Neural progenitor cell (in vitro differentiated cells): ENCODE measurements around the gene E2F6. TPM values are rescaled to one million over a fixed set of nuclear protein-coding genes. Genes with fewer than 3 reads are reported as not detected.
A peak's percentile ranks its signal among the peaks of the same experiment; 100 is the strongest.

Experiments used
- DNase-seq: peaks from one replicate; pipeline ENCODE4 v3.0.0-alpha.2; 2016; ENCODE audit warnings: low spot score
- H2AFZ ChIP-seq: fragments of 200-600 bp; sonication (generic); replicated peaks from 2 replicates; pipeline ENCODE4 v1.6.1; 2016; ENCODE audit warnings: antibody characterized with exemption
- H3F3A ChIP-seq: fragments of 200-600 bp; sonication (generic); 2 replicates; pipeline ENCODE4 v1.6.1; 2016; ENCODE audit warnings: antibody characterized with exemption, low read depth
- H3K27ac ChIP-seq: fragments of 200-600 bp; sonication (generic); 2 replicates; pipeline ENCODE4 v1.5.1; 2016; ENCODE audit warnings: mild to moderate bottlenecking
- H3K27me3 ChIP-seq: fragments of 200-600 bp; sonication (generic); 2 replicates; pipeline ENCODE4 v1.6.1; 2016; ENCODE audit warnings: mild to moderate bottlenecking, moderate library complexity
- H3K36me3 ChIP-seq: fragments of 200-600 bp; sonication (generic); 2 replicates; pipeline ENCODE4 v1.5.1; 2016
- H3K4me1 ChIP-seq: fragments of 200-600 bp; sonication (generic); 2 replicates; pipeline ENCODE4 v1.6.1; 2016; ENCODE audit warnings: mixed run types
- H3K4me2 ChIP-seq: fragments of 200-600 bp; sonication (generic); 2 replicates; pipeline ENCODE4 v1.6.1; 2016
- H3K4me3 ChIP-seq: fragments of 200-600 bp; sonication (generic); 2 replicates; pipeline ENCODE4 v1.5.1; 2016
- H3K79me2 ChIP-seq: fragments of 200-600 bp; sonication (generic); 2 replicates; pipeline ENCODE4 v1.6.1; 2016; ENCODE audit warnings: low read depth
- H3K9ac ChIP-seq: fragments of 200-600 bp; sonication (generic); 2 replicates; pipeline ENCODE4 v1.6.1; 2016
- H3K9me3 ChIP-seq: fragments of 200-600 bp; sonication (generic); 2 replicates; pipeline ENCODE4 v1.5.1; 2016; ENCODE audit warnings: low read depth
- H4K20me1 ChIP-seq: fragments of 200-600 bp; sonication (generic); 2 replicates; pipeline ENCODE4 v1.6.1; 2016; ENCODE audit warnings: low read depth
- H3K27ac Mint-ChIP-seq: 3 replicates; pipeline ENCODE4 v1.8.0; 2021; ENCODE audit warnings: mixed read lengths
- H3K27me3 Mint-ChIP-seq: 2 replicates; pipeline ENCODE4 v1.8.0; 2022; ENCODE audit warnings: low read depth, mild to moderate bottlenecking, inconsistent platforms, moderate library complexity, mixed read lengths; ENCODE audit not compliant: insufficient read depth
- H3K36me3 Mint-ChIP-seq: 3 replicates; pipeline ENCODE4 v1.8.0; 2021; ENCODE audit warnings: mixed read lengths
- H3K4me1 Mint-ChIP-seq: 3 replicates; pipeline ENCODE4 v1.8.0; 2021; ENCODE audit warnings: mixed read lengths
- H3K4me3 Mint-ChIP-seq: 3 replicates; pipeline ENCODE4 v1.8.0; 2021; ENCODE audit warnings: mild to moderate bottlenecking, moderate library complexity, mixed read lengths
- H3K9me3 Mint-ChIP-seq: 3 replicates; pipeline ENCODE4 v1.8.0; 2020; ENCODE audit warnings: mixed read lengths
- EZH2 ChIP-seq: fragments of 200-600 bp; sonication (generic); IDR thresholded peaks from 2 replicates; pipeline ENCODE4 v1.6.1; 2017; ENCODE audit warnings: antibody characterized with exemption, mild to moderate bottlenecking, moderate library complexity
- EZH2phosphoT487 ChIP-seq: fragments of 200-600 bp; sonication (generic); IDR thresholded peaks from 2 replicates; pipeline ENCODE4 v1.6.1; 2017; ENCODE audit warnings: antibody characterized with exemption
- total RNA-seq: library from RNA; depleted of rRNA; stranded (reverse); fragments of >200 nt; gene quantifications from 2 replicates; pipeline ENCODE4 v1.2.3, GENCODE V29; 2015; ENCODE audit warnings: low replicate concordance
- TF ChIP-seq, protein P1 (sequence below): fragments of 200-600 bp; sonication (generic); IDR thresholded peaks from 2 replicates; pipeline ENCODE4 v1.5.1; 2017; ENCODE audit warnings: antibody characterized with exemption, mild to moderate bottlenecking

Gene E2F6
- total RNA-seq, 1 donor from 2014 or later = 36.3 TPM

GRCh38 chr2:11416931-11417330, 49.0 kb downstream of the E2F6 start:
- no peak overlapping the region for H3K9ac ChIP-seq
- Mint-ChIP-seq H3K9me3 (peaks cover 22% of the 10 kb centered on the region), H3K4me1 (peaks cover 19% of the 10 kb centered on the region)

GRCh38 chr2:11416186-11416585, 49.8 kb downstream of the E2F6 start:
- no peaks in the 10 kb centered on the region for H3F3A ChIP-seq
- Mint-ChIP-seq H3K4me3 (no peak overlapping the region), H3K27ac (no peak overlapping the region), H3K9me3 (peaks cover 22% of the 10 kb centered on the region), H3K4me1 (peaks cover 25% of the 10 kb centered on the region), H3K27me3 (no peaks in the 10 kb centered on the region), H3K36me3 (peaks cover 6% of the 10 kb centered on the region)
- H3K36me3 ChIP-seq = no peaks in the 10 kb centered on the region
- H3K79me2 ChIP-seq = no peaks in the 10 kb centered on the region
- H3K4me1 ChIP-seq = no peaks in the 10 kb centered on the region
- H3K9me3 ChIP-seq = peaks cover 8% of the 10 kb centered on the region
- H3K27me3 ChIP-seq = no peaks in the 10 kb centered on the region
- H3K4me3 ChIP-seq = no peak overlapping the region
- H3K27ac ChIP-seq = no peak overlapping the region
- DNase-seq = no peak
- H3K9ac ChIP-seq = no peak overlapping the region
- no peak overlapping the region for H3K4me2 ChIP-seq
- no peak overlapping the region for H2AFZ ChIP-seq
- no peaks in the 10 kb centered on the region for H4K20me1 ChIP-seq
- TF ChIP-seq EZH2 (no peak), EZH2phosphoT487 (no peak)
- TF ChIP-seq, protein P1, sequence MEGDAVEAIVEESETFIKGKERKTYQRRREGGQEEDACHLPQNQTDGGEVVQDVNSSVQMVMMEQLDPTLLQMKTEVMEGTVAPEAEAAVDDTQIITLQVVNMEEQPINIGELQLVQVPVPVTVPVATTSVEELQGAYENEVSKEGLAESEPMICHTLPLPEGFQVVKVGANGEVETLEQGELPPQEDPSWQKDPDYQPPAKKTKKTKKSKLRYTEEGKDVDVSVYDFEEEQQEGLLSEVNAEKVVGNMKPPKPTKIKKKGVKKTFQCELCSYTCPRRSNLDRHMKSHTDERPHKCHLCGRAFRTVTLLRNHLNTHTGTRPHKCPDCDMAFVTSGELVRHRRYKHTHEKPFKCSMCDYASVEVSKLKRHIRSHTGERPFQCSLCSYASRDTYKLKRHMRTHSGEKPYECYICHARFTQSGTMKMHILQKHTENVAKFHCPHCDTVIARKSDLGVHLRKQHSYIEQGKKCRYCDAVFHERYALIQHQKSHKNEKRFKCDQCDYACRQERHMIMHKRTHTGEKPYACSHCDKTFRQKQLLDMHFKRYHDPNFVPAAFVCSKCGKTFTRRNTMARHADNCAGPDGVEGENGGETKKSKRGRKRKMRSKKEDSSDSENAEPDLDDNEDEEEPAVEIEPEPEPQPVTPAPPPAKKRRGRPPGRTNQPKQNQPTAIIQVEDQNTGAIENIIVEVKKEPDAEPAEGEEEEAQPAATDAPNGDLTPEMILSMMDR = no peak

More at GRCh38 chr2:11416931-11417330, 49.0 kb downstream of the E2F6 start:
- no peak overlapping the region for H3K4me3 ChIP-seq
- peaks cover 6% of the 10 kb centered on the region for H3K36me3 Mint-ChIP-seq
- no peaks in the 10 kb centered on the region for H3K36me3 ChIP-seq
- peak overlapping the region; percentile 33 for H3K4me3 Mint-ChIP-seq
- H3K27me3 ChIP-seq = no peaks in the 10 kb centered on the region
- DNase-seq = no peak
- TF ChIP-seq EZH2phosphoT487 (no peak), EZH2 (no peak)
- TF ChIP-seq, protein P1 = no peak
- no peaks in the 10 kb centered on the region for H4K20me1 ChIP-seq
- peaks cover 8% of the 10 kb centered on the region for H3K9me3 ChIP-seq
- no peaks in the 10 kb centered on the region for H3F3A ChIP-seq
- H3K4me1 ChIP-seq = no peaks in the 10 kb centered on the region
- no peak overlapping the region for H3K27ac Mint-ChIP-seq
- no peaks in the 10 kb centered on the region for H3K79me2 ChIP-seq
- H3K27ac ChIP-seq = no peak overlapping the region
- no peak overlapping the region for H3K4me2 ChIP-seq
- H3K27me3 Mint-ChIP-seq = no peaks in the 10 kb centered on the region
- H2AFZ ChIP-seq = no peak overlapping the region

GRCh38 chr2:11414372-11415124, 51.4 kb downstream of the E2F6 start:
- Mint-ChIP-seq H3K36me3 (peaks cover 6% of the 10 kb centered on the region), H3K27ac (peak overlapping the region; percentile 91), H3K4me3 (no peak overlapping the region), H3K9me3 (peaks cover 22% of the 10 kb centered on the region), H3K4me1 (peaks cover 28% of the 10 kb centered on the region), H3K27me3 (no peaks in the 10 kb centered on the region)
- H3K9me3 ChIP-seq = peaks cover 8% of the 10 kb centered on the region
- H3K79me2 ChIP-seq = no peaks in the 10 kb centered on the region
- no peak overlapping the region for H3K9ac ChIP-seq
- H3K4me2 ChIP-seq = no peak overlapping the region
- no peak for DNase-seq
- no peak overlapping the region for H3K27ac ChIP-seq
- H2AFZ ChIP-seq = no peak overlapping the region
- no peaks in the 10 kb centered on the region for H3F3A ChIP-seq
- H3K27me3 ChIP-seq = no peaks in the 10 kb centered on the region
- H3K4me3 ChIP-seq = no peak overlapping the region
- no peak for TF ChIP-seq EZH2phosphoT487
- no peak for TF ChIP-seq EZH2
- H3K36me3 ChIP-seq = no peaks in the 10 kb centered on the region
- no peaks in the 10 kb centered on the region for H4K20me1 ChIP-seq
- H3K4me1 ChIP-seq = no peaks in the 10 kb centered on the region

GRCh38 chr2:11412449-11412810, 53.5 kb downstream of the E2F6 start:
- no peaks in the 10 kb centered on the region for H3K27me3 Mint-ChIP-seq
- H3K4me1 Mint-ChIP-seq = peaks cover 28% of the 10 kb centered on the region
- no peak for DNase-seq
- Histone ChIP-seq H3K36me3 (no peaks in the 10 kb centered on the region), H3K27me3 (no peaks in the 10 kb centered on the region), H3K9ac (no peak overlapping the region), H3K79me2 (no peaks in the 10 kb centered on the region), H3K27ac (no peak overlapping the region), H3K9me3 (no peaks in the 10 kb centered on the region), H3K4me3 (no peak overlapping the region), H3K4me2 (no peak overlapping the region), H2AFZ (peak overlapping the region; percentile 78), H3K4me1 (no peaks in the 10 kb centered on the region), H3F3A (no peaks in the 10 kb centered on the region), H4K20me1 (no peaks in the 10 kb centered on the region)
- H3K27ac Mint-ChIP-seq = no peak overlapping the region
- H3K4me3 Mint-ChIP-seq = no peak overlapping the region
- peaks cover 13% of the 10 kb centered on the region for H3K9me3 Mint-ChIP-seq
- TF ChIP-seq, protein P1 = no peak
- TF ChIP-seq EZH2phosphoT487 = no peak
- TF ChIP-seq EZH2 = no peak
- H3K36me3 Mint-ChIP-seq = peaks cover 4% of the 10 kb centered on the region
